Small intestine (tissue), 7 donors: ENCODE data around the gene CNNM1. TPM values are rescaled to one million over a fixed set of nuclear protein-coding genes. Genes with fewer than 3 reads are reported as not detected.
A peak's percentile ranks its signal among the peaks of the same experiment; 100 is the strongest.

ENCODE experiments used
- DNase-seq, 2 donors: peaks; one replicate each; pipeline versions ENCODE4 v3.0.0 to v3.0.0-alpha.2; 2013
- FAIRE-seq: peaks from 2 replicates; lab custom pipeline; 2012; peaks lifted over from hg19 to GRCh38; lab: Jason Lieb, UNC
- H3K27ac ChIP-seq, 3 donors: one replicate each; pipeline ENCODE4 v1.5.1; 2013; ENCODE audit warnings: low read length in 2 of 3, mild to moderate bottlenecking in 2 of 3, control low read depth in 1 of 3, inconsistent platforms in 1 of 3, low read depth in 1 of 3, moderate library complexity in 1 of 3
- H3K27me3 ChIP-seq, 3 donors: one replicate each; pipeline ENCODE4 v1.6.1; 2013; ENCODE audit warnings: low read length in 3 of 3, inconsistent platforms in 1 of 3; ENCODE audit not compliant: control insufficient read depth in 3 of 3, insufficient read depth in 3 of 3
- H3K36me3 ChIP-seq, 3 donors: one replicate each; pipeline ENCODE4 v1.6.1; 2013; ENCODE audit warnings: low read length in 3 of 3, inconsistent platforms in 1 of 3, low read depth in 1 of 3, mild to moderate bottlenecking in 1 of 3, moderate library complexity in 1 of 3; ENCODE audit not compliant: control insufficient read depth in 3 of 3, insufficient read depth in 2 of 3
- H3K4me1 ChIP-seq, 3 donors: one replicate each; pipeline ENCODE4 v1.6.1; 2013; ENCODE audit warnings: low read length in 2 of 3, inconsistent platforms in 1 of 3, low read depth in 1 of 3, mild to moderate bottlenecking in 1 of 3, moderate library complexity in 1 of 3; ENCODE audit not compliant: control insufficient read depth in 3 of 3, insufficient read depth in 2 of 3
- H3K4me3 ChIP-seq, 3 donors: one replicate each; pipeline ENCODE4 v1.5.1; 2013; ENCODE audit warnings: low read length in 3 of 3, control low read depth in 1 of 3, inconsistent platforms in 1 of 3, low read depth in 1 of 3, mild to moderate bottlenecking in 1 of 3, moderate library complexity in 1 of 3
- H3K9me3 ChIP-seq, 2 donors: one replicate each; pipeline ENCODE4 v1.6.1; 2013; ENCODE audit warnings: low read depth in 1 of 2, low read length in 1 of 2; ENCODE audit not compliant: control insufficient read depth in 2 of 2, insufficient read depth in 1 of 2
- WGBS, 3 donors: extraction: QIAGEN DNeasy Blood & Tissue Kit; methylation state at CpG; one replicate each; pipeline ENCODE4 v1.1.7; 2013; 5-methylcytosine and 5-hydroxymethylcytosine counted together
- polyA plus RNA-seq, 4 donors: library from polyadenylated mRNA; stranded (reverse) in 3 of 4; unstranded in 1 of 4; fragments of 200-250 nt in 3 of 4; fragments of 120-200 nt in 1 of 4; gene quantifications; one replicate each; pipeline versions ENCODE4 v1.2.1 to v1.2.3, GENCODE V29; 2013
- donor health status: healthy with polysubstance abuse.
- donor health status: control.
- donor health status: control.
- donor health status: Bipolar disorder and iron deficiency.
- donor health status: healthy.

Gene CNNM1
- polyA plus RNA-seq, 4 donors = 0.63 to 0.64 TPM; not detected in 2

DNA sequence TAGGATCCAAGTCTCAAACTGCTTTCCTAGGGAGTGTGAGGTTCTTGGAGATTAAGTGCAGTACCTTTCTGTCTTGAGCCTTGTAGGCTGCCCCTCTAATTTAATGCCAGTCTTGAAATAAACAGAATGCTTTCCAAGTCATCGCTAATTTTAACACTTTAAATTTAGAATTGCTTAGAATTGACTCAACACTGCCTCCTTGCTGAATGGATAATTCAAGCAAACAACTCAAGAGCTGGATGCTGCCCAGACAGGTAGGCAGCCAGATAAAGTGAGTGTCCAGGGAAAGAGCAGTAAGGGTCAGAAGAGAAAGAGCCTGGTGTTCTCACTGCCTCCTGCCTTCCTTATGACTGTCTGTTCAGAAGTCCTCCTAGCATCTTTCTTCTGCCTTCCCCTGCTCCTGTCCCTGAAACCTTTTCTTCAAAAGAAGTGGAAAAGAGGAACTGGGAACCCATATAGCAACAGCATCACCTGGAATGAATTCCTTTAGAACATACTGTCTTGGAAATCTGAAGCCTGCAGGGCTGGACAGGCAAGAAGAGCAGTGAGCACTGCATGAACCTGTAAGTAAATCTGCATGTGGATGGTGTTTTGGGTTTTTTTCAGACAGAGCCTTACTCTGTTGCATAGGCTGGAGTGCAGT is 104.3 kb downstream of the CNNM1 start:
- FAIRE-seq = no peak
- H3K4me1 ChIP-seq = peaks cover 0 to 6% (median 0%) of the 10 kb centered on the region in 3 donors
- WGBS, 3 donors = 3 to 15% (median 10%) methylated on average over 1 of the region's 1 CpG
- no peak overlapping the region for H3K4me3 ChIP-seq
- no peak overlapping the region for H3K27ac ChIP-seq
- no peaks in the 10 kb centered on the region for H3K27me3 ChIP-seq
- H3K9me3 ChIP-seq = no peaks in the 10 kb centered on the region
- peak in 1 of 2 donors; percentile 23 for DNase-seq
- H3K36me3 ChIP-seq = peaks cover 0 to 7% (median 3%) of the 10 kb centered on the region in 3 donors

DNA sequence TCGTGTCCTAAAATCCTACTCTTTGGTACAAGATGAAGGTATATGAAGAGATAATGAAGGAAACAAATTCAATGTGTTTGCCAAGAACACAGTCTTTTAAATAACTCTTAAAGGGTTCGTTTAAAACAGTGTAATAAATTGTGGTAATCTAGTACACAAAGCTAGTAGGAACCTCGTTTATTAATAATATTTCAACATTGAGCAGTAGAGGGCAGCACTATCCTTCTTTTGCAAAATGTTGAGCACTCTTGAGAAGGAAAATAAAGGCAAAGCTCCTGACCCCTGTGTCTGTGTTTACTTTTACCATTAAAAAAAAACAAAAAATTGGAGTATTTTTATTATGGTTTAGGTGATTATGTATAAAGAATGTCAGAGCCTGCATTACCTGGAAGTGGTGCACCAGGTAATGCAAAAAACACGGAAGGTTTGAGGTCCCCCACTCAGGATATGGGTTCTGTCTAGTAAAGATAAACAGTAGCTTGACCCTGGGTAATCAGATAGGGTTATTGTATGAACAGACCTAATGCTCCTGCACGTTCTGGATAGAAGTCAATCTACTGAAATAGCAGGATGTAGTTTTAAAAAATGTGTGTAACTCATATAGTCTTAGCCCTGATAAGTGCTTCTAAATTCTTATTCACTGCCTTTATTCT is 107.0 kb downstream of the CNNM1 start:
- FAIRE-seq (no peak), DNase-seq (peak; percentile 67 to 70)
- 27 to 33% (median 28%) methylated on average over 5 of the region's 5 CpGs for WGBS, 3 donors
- no peaks in the 10 kb centered on the region for H3K27me3 ChIP-seq
- H3K27ac ChIP-seq = peak overlapping the region in 1 of 3 donors; percentile 4
- H3K4me1 ChIP-seq = no peaks in the 10 kb centered on the region
- no peaks in the 10 kb centered on the region for H3K9me3 ChIP-seq
- peaks cover 0 to 7% (median 3%) of the 10 kb centered on the region in 3 donors for H3K36me3 ChIP-seq
- H3K4me3 ChIP-seq = no peak overlapping the region

DNA sequence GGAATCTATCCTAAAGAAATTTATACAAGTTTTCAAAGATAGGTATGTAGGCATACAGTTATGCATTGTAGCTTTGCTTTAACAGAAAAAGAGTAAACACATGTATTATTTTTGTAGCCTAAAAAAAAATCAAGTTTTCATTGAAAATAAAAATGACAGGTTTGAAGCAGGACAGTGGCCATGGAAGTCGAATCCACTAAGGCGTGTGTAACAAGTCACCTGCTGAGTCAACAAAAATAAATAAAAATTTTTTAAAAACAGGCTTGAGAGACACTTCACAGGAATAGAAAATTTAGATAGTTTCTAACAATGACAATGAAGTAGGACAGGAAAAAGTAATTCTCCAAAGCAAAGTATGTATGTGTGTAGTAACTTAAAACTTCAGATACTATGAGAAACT is 109.7 kb downstream of the CNNM1 start:
- Histone ChIP-seq H3K27ac (no peak overlapping the region), H3K4me1 (no peaks in the 10 kb centered on the region), H3K9me3 (no peaks in the 10 kb centered on the region), H3K4me3 (no peak overlapping the region), H3K27me3 (no peaks in the 10 kb centered on the region), H3K36me3 (peaks cover 0 to 3% (median 2%) of the 10 kb centered on the region in 3 donors)
- FAIRE-seq = no peak
- no peak for DNase-seq
- 93 to 94% (median 93%) methylated on average over 2 of the region's 2 CpGs for WGBS, 3 donors

DNA sequence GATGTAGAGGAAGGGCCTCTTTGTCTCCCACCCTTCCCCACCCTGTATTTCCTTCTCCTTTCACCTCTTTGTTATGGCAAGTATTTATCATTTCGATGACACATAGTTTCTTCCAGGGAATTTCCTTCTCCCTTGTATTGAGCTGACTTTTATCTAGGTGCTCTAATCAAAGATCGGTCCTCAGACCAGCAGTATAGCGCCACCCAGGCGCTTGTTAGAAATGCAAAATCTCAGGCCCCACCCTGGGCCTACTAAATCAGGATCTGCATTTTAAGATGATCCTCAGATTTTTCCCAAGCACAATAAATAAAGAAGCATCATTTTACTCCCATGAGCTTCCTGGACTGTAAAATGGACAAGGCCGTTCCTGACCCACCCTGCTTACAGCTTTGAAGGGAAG is 113.2 kb downstream of the CNNM1 start:
- FAIRE-seq = no peak

DNA sequence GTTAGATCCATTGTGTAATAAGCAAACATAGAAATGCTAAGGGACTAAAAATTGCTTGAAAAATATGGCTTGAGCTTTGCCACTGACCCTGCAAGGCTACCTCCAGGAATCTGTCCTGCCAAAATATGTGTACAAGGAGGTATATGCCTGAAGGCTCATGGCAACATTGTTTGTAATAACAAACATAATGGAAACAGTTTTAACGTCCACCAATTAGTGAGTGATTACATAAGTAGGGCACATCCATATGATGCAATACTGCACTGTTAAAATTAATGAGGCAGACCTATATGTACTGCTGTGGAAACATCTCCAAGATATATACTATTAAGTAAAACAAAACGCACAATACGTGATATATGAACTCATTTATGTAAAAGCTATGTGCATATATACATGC is 114.3 kb downstream of the CNNM1 start:
- Histone ChIP-seq H3K27me3 (peaks cover 0 to 18% (median 0%) of the 10 kb centered on the region in 3 donors), H3K4me3 (no peak overlapping the region), H3K36me3 (no peaks in the 10 kb centered on the region), H3K4me1 (no peaks in the 10 kb centered on the region), H3K27ac (no peak overlapping the region), H3K9me3 (no peaks in the 10 kb centered on the region)
- FAIRE-seq = no peak
- WGBS, 3 donors = 67 to 69% (median 67%) methylated on average over 3 of the region's 3 CpGs
- no peak for DNase-seq

More for the DNA sequence above, 113.2 kb downstream of the CNNM1 start:
- WGBS, 3 donors = 64 to 84% (median 83%) methylated on average over 5 of the region's 5 CpGs
- Histone ChIP-seq H3K27me3 (peaks cover 0 to 12% (median 0%) of the 10 kb centered on the region in 3 donors), H3K36me3 (no peaks in the 10 kb centered on the region), H3K4me1 (no peaks in the 10 kb centered on the region), H3K27ac (no peak overlapping the region), H3K9me3 (no peaks in the 10 kb centered on the region), H3K4me3 (no peak overlapping the region)
- no peak for DNase-seq

Other genes starting within 250 kb of the CNNM1 start
- gene HPSE2, start 93.5 kb upstream of the CNNM1 start, polyA plus RNA-seq = 1 to 10 TPM in 2 of 4 donors, under 1 TPM in 2; 0.22 to 9.4 (median 1.2) TPM
- gene GOT1, start 101.3 kb downstream of the CNNM1 start, polyA plus RNA-seq = 100 to 1,000 TPM in 1 of 4 donors, 10 to 100 TPM in 3; 23.5 to 105 (median 72.0) TPM
- gene NKX2-3, start 203.6 kb downstream of the CNNM1 start, polyA plus RNA-seq = 10 to 100 TPM in 2 of 4 donors, 1 to 10 TPM in 1, under 1 TPM in 1; 0.67 to 17.4 (median 11.0) TPM